Upper lobe of left lung (tissue), 6 donors: Measurements from ENCODE around the gene TMEM200B. TPM values are rescaled to one million over a fixed set of nuclear protein-coding genes. Genes with fewer than 3 reads are reported as not detected.

Experiments used
- ATAC-seq, 2 donors: fragments of 200-7000 bp; cut with Tn5 transposase; one replicate each; pipeline ENCODE4 v1.9.1; 2022; ENCODE audit warnings: mild to moderate bottlenecking in 2 of 2, moderate library complexity in 2 of 2; ENCODE audit not compliant: low FRiP score in 2 of 2
- DNase-seq, 2 donors: peaks; one replicate each; pipeline ENCODE4 v3.0.0-alpha.2; 2019 to 2020
- H3K27ac ChIP-seq, 4 donors: fragments of 200-600 bp; sonication (generic); one replicate each; pipeline ENCODE4 v1.5.1; 2016 to 2019
- H3K27me3 ChIP-seq, 4 donors: fragments of 200-600 bp; sonication (generic); one replicate each; pipeline ENCODE4 v1.5.1; 2017 to 2019
- H3K36me3 ChIP-seq, 4 donors: fragments of 200-600 bp; sonication (generic); one replicate each; pipeline ENCODE4 v1.5.1; 2016 to 2019
- H3K4me1 ChIP-seq, 4 donors: fragments of 200-600 bp; sonication (generic); one replicate each; pipeline ENCODE4 v1.5.1; 2018 to 2019
- H3K4me3 ChIP-seq, 4 donors: fragments of 200-600 bp; sonication (generic); one replicate each; pipeline ENCODE4 v1.5.1; 2017 to 2019; ENCODE audit warnings: mild to moderate bottlenecking in 2 of 4, moderate library complexity in 1 of 4
- H3K9me3 ChIP-seq, 4 donors: fragments of 200-600 bp; sonication (generic); one replicate each; pipeline ENCODE4 v1.5.1; 2018 to 2019
- CTCF ChIP-seq, 6 experiments: fragments of 450-650 bp in 4 of 6; fragments of 200-600 bp in 2 of 6; sonication (generic) in 2 of 6; IDR thresholded peaks; one replicate each; pipeline ENCODE4 v1.5.1; 2016 to 2019; ENCODE audit warnings: antibody characterized with exemption in 6 of 6
- EP300 ChIP-seq, 4 donors: sonication (generic); formaldehyde crosslinking; IDR thresholded peaks; one replicate each; pipeline ENCODE4 v1.5.1; 2017; ENCODE audit warnings: antibody characterized with exemption in 4 of 4, control low read depth in 2 of 4
- POLR2A ChIP-seq, 4 donors: fragments of 450-650 bp; IDR thresholded peaks; one replicate each; pipeline ENCODE4 v1.5.1; 2016 to 2017; ENCODE audit warnings: antibody characterized with exemption in 4 of 4, mild to moderate bottlenecking in 2 of 4
- POLR2AphosphoS5 ChIP-seq, 2 donors: sonication (generic); formaldehyde crosslinking; IDR thresholded peaks; one replicate each; pipeline ENCODE4 v1.5.1; 2017; ENCODE audit warnings: antibody characterized with exemption in 2 of 2
- WGBS, 2 donors: methylation state at CpG; one replicate each; pipeline ENCODE4 v1.1.5; 2017 to 2018; 5-methylcytosine and 5-hydroxymethylcytosine counted together
- total RNA-seq, 6 donors: library from RNA; depleted of rRNA in 4 of 6; stranded (reverse); fragments of >200 nt in 4 of 6; gene quantifications; one replicate each; pipeline versions ENCODE4 v1.1.0 to v1.2.1, GENCODE V29; 2016 to 2021
- donor health status: DM: no; HTN: no; CAD: no; lungs with moderate emphysema.
- donor health status: DM: no; HTN: yes; CAD: no; lungs with severe emphysema.

Gene TMEM200B
- total RNA-seq, 6 donors from 2014 or later = 2.1 to 6.6 (median 3.5) TPM

GRCh38 chr1:29122682-29123052 lies 1.0 kb downstream of the TMEM200B start:
- DNase-seq = peak in 1 of 2 donors; percentile 90
- 0 to 20% methylated on average over 6 to 17 of the region's 34 CpGs for WGBS, 2 donors
- TF ChIP-seq POLR2A (IDR thresholded peaks at IDR 0.05) (peak in 1 of 4 donors; percentile 37), EP300 (IDR thresholded peaks at IDR 0.05) (no peak)
- peaks cover 35 to 46% (median 37%) of the 10 kb centered on the region in 4 donors for H3K4me1 ChIP-seq
- H3K36me3 ChIP-seq = peaks cover 0 to 11% (median 2%) of the 10 kb centered on the region in 4 donors
- peaks cover 0 to 42% (median 30%) of the 10 kb centered on the region in 4 donors for H3K27me3 ChIP-seq
- peak; percentile 48 to 81 for ATAC-seq
- no peaks in the 10 kb centered on the region for H3K9me3 ChIP-seq
- peak overlapping the region; percentile 83 to 93 (median 90) for H3K27ac ChIP-seq
- peak overlapping the region; percentile 21 to 74 (median 65) for H3K4me3 ChIP-seq

- H3K9me3 ChIP-seq = no peaks in the 10 kb centered on the region
- peak in 1 of 4 donors; percentile 3 for TF ChIP-seq POLR2A (IDR thresholded peaks at IDR 0.05)
- TF ChIP-seq EP300 (IDR thresholded peaks at IDR 0.05) = no peak
- no peak for TF ChIP-seq CTCF (IDR thresholded peaks at IDR 0.05)
- peak in 1 of 2 donors; percentile 88 for DNase-seq
- peak in 1 of 2 donors; percentile 4 for ATAC-seq
- H3K27me3 ChIP-seq = peaks cover 0 to 42% (median 30%) of the 10 kb centered on the region in 4 donors
- peak overlapping the region; percentile 83 to 93 (median 90) for H3K27ac ChIP-seq
- peaks cover 0 to 15% (median 5%) of the 10 kb centered on the region in 4 donors for H3K36me3 ChIP-seq
- WGBS, 2 donors = 2 to 7% methylated on average over 9 to 26 of the region's 81 CpGs
- peaks cover 35 to 46% (median 37%) of the 10 kb centered on the region in 4 donors for H3K4me1 ChIP-seq
- H3K4me3 ChIP-seq = peak overlapping the region; percentile 21 to 74 (median 65)
These were observed 1.6 kb downstream of the TMEM200B start for GRCh38 chr1:29121936-29122681.

GRCh38 chr1:29121516-29121935 lies 2.2 kb downstream of the TMEM200B start:
- Histone ChIP-seq H3K36me3 (peaks cover 0 to 20% (median 7%) of the 10 kb centered on the region in 4 donors), H3K27ac (peak overlapping the region; percentile 83 to 93 (median 90)), H3K9me3 (no peaks in the 10 kb centered on the region), H3K27me3 (peaks cover 0 to 42% (median 30%) of the 10 kb centered on the region in 4 donors), H3K4me1 (peaks cover 35 to 46% (median 37%) of the 10 kb centered on the region in 4 donors), H3K4me3 (peak overlapping the region in 3 of 4 donors; percentile 59 to 74 (median 71))
- WGBS, 2 donors = 0 to 4% methylated on average over 1 to 38 of the region's 59 CpGs
- peak in 1 of 2 donors; percentile 87 for DNase-seq
- TF ChIP-seq POLR2A (IDR thresholded peaks at IDR 0.05) (no peak), EP300 (IDR thresholded peaks at IDR 0.05) (no peak), POLR2AphosphoS5 (IDR thresholded peaks at IDR 0.05) (no peak), CTCF (IDR thresholded peaks at IDR 0.05) (peak in 4 of 6 experiments; percentile 7 to 39 (median 14))
- no peak for ATAC-seq

GRCh38 chr1:29120947-29121485 lies 2.7 kb downstream of the TMEM200B start:
- H3K4me1 ChIP-seq = peaks cover 35 to 46% (median 37%) of the 10 kb centered on the region in 4 donors
- ATAC-seq = no peak
- H3K36me3 ChIP-seq = peaks cover 0 to 24% (median 9%) of the 10 kb centered on the region in 4 donors

More at GRCh38 chr1:29120947-29121485, 2.7 kb downstream of the TMEM200B start:
- Histone ChIP-seq H3K27ac (peak overlapping the region in 1 of 4 donors; percentile 87), H3K9me3 (no peaks in the 10 kb centered on the region), H3K4me3 (peak overlapping the region in 3 of 4 donors; percentile 59 to 74 (median 71)), H3K27me3 (peaks cover 0 to 42% (median 30%) of the 10 kb centered on the region in 4 donors)
- 15 to 69% methylated on average over 4 to 20 of the region's 42 CpGs for WGBS, 2 donors
- TF ChIP-seq CTCF (IDR thresholded peaks at IDR 0.05) (peak; percentile 47 to 82 (median 60)), POLR2AphosphoS5 (IDR thresholded peaks at IDR 0.05) (no peak)
- DNase-seq = peak in 1 of 2 donors; percentile 92
